GM18511 (cell line): Measurements from ENCODE around the gene IGF1R.

ENCODE experiments used
- ATAC-seq: cut with Tn5 transposase; IDR thresholded peaks from one replicate; pipeline ENCODE4 v1.9.1; 2021; ENCODE audit warnings: mild to moderate bottlenecking, moderate library complexity; ENCODE audit not compliant: unreplicated experiment

IGF1R gene

DNA sequence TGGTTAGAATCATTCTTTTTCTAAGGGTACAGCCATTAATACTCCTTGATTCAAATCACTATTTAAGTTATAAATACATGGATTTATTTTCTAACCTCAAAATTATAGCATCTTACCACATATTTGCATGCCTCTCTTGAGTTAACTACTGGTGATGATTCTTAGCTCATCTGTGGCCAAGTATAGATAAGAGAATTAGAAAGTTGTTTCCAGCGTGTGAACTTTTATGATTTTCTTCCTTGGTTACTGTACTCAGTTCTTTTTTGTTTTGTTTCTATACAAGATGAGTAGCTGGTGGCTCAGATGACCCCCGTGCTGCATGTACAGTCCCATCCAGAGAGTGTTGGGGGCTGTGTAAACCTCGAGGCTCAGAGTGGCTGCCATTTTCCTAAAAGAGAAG lies 124.6 kb downstream of the IGF1R start:
- ATAC-seq = no peak

DNA sequence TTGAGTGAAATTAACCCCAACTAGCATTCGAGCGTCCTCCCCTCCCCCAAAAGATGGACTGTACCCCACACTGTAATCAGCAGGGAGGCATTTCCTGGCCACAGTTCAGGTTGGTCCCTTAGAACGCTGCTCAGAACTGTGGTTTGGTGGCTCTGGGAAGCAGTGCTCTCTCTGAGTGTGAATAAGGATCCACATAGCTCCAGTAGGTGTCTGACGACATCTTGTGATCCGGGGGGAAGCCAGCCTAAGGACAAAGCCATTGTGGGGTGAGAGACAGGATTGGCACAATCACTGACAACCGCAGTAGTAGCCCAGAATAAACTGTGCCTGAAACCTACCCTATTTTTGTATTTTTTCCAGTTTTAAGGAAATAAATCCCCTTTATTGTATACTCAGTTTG lies 125.3 kb downstream of the IGF1R start:
- no peak for ATAC-seq

DNA sequence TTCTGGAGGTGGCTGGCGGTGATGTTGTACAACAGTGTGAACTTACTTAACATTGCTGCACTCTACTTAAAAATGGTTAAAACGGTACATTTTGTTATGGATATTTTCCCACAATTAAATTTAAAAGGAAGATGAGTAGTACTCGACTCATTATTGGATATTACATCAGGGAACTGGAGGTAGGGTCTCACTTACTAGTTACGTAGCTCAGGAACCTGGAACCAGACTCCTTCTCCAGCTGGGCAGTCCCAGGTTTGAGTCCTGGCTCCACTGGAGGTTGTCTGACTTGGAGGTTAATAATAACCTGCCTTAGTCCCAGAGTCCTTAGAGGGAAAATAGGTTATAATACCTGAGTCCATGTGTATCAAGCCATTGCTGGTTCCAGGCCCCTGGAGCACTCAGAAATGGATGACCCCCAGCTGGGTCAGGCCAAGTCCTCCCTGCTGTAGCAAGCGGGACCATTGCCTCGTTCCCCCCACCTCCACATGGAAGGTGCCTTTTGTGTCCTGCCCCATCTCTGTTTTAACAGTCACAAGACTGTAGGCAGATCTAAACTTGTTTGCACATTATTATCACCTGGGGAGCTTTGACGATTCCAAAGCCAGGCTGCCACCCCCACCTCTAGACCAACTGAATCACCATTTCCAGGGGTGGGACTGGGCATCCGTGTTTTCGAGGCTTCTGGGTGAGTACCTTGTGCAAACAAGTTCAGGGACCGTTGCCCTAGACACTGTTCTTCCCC lies 126.6 kb downstream of the IGF1R start:
- no peak for ATAC-seq

GRCh38 chr15:98775498-98776230 lies 127.3 kb downstream of the IGF1R start:
- no peak for ATAC-seq

DNA sequence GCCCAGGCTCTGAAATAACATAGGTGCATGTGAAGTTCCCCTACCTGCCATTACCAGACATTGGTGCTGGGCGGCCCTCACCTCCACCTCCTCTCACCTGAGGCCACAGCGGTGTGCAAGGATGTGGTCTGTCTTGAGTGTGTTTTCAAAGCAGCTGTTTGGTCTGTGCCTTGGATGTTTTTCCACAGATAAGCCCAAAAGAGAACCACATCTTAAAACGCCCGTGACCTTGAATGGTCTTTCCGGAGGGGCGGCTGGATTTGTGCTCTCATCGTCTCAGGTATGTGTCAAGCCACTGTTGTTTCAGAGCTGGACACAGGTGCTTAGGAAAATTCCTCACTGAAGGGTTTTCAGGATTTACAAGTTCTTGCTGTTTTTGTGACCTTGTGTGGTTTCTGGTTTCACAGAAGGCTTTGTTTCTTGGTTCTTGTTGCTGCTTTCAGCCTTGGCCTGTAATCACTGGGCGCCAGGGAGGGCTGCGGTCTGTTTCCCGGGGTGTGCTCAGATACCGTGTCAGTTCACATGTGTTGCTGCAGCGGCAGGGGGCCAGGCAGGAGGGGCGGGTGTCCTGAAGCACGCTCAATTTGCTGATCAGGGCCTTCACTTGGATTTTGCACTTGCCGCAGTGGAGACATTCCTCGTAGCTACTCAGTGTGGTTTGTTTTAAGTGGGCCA lies 128.4 kb downstream of the IGF1R start:
- ATAC-seq = peak; percentile 85

- no peak for ATAC-seq
These were observed 129.1 kb downstream of the IGF1R start for GRCh38 chr15:98777426-98777825.

DNA sequence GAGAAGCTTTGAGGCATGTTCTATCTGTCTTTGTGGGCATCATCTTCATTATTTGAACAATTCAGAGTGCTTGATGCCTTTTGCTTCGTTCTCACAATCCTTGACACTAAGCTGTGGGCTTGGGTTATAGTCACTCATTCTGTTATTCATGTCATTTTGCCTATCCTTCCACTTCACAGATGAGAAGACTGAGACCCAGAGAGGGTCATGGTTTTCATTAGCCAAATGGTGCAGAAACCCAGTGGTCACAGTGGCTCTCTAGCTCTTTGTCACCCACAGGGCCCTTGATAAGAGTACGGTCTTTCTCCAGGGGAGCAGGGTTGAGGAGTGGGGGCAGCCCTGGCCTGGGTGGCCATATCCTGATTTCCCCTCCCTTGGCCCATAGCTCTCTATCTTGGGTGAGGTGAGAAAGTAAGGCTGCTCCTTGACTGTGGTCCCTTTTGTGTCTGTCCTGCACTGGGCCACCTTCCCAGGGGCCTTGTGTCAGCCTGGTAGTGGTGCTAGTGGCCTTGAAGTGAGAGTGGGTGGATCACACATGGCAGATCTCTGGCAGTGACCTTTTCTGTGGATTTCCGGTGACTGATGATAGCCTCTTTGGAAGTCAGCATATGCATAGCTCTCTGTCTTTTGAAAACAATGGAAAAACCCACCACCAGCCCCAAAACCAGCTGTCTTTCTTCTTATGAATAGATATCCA lies 130.1 kb downstream of the IGF1R start:
- no peak for ATAC-seq

GRCh38 chr15:98778960-98779359 lies 130.6 kb downstream of the IGF1R start:
- ATAC-seq = no peak

- peak; percentile 64 for ATAC-seq
These were observed 131.2 kb downstream of the IGF1R start for GRCh38 chr15:98779463-98780071.

GRCh38 chr15:98781838-98782237 lies 133.5 kb downstream of the IGF1R start:
- no peak for ATAC-seq

DNA sequence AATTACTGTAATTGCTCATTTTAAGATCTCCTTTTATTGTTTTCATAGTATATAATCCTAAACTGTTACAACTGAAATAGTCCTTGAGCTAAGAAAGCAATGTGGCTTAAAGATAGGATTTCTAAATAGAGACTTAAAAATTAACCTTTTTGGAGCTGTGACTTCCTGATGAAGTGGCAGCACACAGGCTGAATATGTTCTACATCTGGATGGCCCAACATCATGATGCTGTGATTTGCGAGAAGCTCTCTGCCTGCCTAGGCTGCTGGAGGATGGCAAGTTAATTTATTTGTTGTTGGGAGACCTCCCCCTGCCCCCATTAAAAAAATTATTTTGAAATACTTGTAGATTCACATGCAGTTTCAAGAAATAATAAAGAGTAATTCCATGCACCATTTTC lies 134.5 kb downstream of the IGF1R start:
- no peak for ATAC-seq

DNA sequence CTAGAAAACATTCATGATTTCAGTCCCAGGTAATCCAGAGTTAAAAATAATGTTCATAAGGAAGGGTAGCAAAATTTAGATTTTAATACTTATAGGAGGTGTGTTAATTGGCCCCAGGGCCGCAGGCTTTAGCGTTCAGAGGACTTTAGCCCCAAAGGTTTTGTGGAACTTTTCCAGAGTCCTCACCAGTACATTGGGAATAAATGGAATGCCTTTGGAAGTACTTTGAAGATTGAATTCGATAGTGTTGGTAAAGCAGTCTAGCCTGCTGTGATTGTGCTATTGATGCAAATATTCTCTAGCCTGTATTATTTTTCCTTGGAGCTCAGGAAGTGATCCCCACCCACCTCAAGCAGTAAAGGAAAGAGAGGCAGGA lies 137.1 kb downstream of the IGF1R start:
- no peak for ATAC-seq

GRCh38 chr15:98785807-98786621 lies 137.7 kb downstream of the IGF1R start:
- peak; percentile 87 for ATAC-seq

GRCh38 chr15:98786717-98787116 lies 138.4 kb downstream of the IGF1R start:
- ATAC-seq = no peak

- no peak for ATAC-seq
These were observed 138.9 kb downstream of the IGF1R start for GRCh38 chr15:98787194-98787593.

DNA sequence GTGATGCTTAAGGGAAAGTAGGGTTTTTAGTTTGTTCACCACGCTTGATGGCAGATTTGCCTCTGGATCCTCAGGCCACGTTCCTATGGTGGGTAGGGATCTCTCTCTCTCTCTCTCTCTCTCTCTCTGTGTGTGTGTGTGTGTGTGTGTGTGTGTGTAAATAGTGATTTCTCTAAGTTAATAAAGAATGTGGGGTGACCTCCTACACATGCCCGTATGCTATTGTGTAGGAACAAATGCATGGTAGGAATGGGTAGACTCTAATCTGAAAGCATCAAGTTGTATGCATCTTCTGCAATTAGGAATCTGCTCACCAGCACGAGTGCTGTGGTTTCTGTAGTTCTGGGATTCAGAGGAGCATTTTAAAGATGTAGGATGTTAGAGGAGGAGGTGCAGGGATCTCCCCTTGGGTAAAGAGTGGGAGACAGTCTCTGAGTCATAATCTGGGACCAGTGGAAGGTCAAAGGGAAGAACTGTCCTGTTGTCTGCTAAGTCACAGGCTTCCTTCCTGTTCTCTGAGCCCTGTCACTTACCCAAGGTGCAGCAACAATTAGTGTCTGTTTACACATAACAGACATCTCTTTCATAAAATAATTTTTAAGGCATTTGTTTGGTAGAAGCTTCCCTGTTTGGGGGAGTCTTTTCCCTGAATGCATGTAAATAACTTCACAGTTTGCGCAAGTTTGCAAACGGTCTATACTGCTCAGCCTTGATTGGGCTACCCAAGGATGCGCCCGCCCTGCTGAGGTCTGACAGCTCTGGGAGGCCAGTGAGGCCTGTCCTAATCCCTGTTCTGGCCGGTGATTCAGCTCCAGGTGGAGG lies 139.8 kb downstream of the IGF1R start:
- no peak for ATAC-seq

- no peak for ATAC-seq
These were observed 140.7 kb downstream of the IGF1R start for GRCh38 chr15:98789020-98789419.

DNA sequence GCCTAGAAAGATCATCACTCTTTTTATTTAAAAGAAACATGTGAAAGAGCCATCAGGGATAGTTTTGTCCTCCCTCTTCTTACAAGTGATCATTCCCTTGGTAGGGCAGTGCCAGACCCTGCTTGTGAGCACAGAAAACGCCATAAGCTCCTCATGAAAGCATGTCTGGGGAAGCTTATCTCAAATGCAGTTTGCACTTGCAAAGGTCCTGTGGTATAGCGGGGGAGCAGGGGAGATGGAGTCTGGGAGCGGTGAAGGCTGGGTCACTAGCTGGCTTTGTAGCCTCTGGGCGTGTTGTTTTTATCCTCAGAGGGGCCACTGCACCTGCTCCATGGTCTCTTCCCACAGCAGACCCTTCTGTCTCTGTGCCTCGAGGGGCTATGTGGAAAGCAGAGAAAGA lies 141.9 kb downstream of the IGF1R start:
- no peak for ATAC-seq

DNA sequence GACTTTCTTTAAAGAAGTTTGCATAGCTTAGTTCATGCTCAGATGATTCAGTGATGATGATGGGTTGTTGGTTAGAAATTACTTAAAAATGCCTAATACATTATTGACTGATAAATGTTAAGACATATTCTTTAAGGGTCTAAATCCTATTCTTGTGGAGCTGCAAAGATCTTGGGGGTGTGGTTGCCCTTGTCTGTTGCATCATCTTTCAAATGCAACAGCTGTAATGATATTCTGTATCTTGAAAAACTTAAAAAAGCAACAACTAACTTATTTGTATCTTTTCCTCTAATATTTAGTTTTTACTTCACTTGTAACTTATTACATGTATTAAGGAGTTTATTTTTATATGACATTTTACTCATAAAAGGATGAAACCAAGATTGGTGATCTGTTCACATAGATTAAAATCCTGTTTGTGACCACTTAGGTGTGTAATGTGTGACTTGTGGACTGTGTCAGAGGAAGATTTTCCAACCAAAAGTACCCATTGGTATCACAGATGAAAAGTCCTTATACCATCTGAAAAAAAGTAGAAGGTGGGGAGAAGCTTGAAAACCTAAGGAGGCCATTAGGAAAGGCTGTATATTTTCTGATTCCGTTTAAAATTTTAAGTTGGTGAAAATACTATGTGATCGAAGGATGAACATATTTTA lies 142.8 kb downstream of the IGF1R start:
- ATAC-seq = no peak
